GM21576 (cell line): ENCODE results near the gene ARPC5L.

ENCODE experiments used
- ATAC-seq: cut with Tn5 transposase; IDR thresholded peaks from one replicate; pipeline ENCODE4 v1.9.1; 2021; ENCODE audit warnings: mild to moderate bottlenecking, moderate library complexity; ENCODE audit not compliant: unreplicated experiment

The ARPC5L gene

GRCh38 chr9:124860582-124861341, 1.2 kb upstream of the ARPC5L start:
- no peak for ATAC-seq

GRCh38 chr9:124863371-124863871, 1.5 kb downstream of the ARPC5L start:
- ATAC-seq: no peak

GRCh38 chr9:124868511-124869465, 6.9 kb downstream of the ARPC5L start:
- ATAC-seq: peak; percentile 44

- ATAC-seq: peak; percentile 3
Observed at GRCh38 chr9:124869466-124869985, 7.6 kb downstream of the ARPC5L start.

GRCh38 chr9:124869986-124870560, 8.1 kb downstream of the ARPC5L start:
- peak; percentile 37 for ATAC-seq

GRCh38 chr9:124870723-124871122, 8.8 kb downstream of the ARPC5L start:
- no peak for ATAC-seq

- ATAC-seq: no peak
Observed at GRCh38 chr9:124871156-124871561, 9.2 kb downstream of the ARPC5L start.

GRCh38 chr9:124873664-124874063, 11.7 kb downstream of the ARPC5L start:
- no peak for ATAC-seq

- no peak for ATAC-seq
Observed at GRCh38 chr9:124875501-124875900, 13.6 kb downstream of the ARPC5L start.

- ATAC-seq: no peak
Observed at GRCh38 chr9:124877021-124877782, 15.3 kb downstream of the ARPC5L start.

GRCh38 chr9:124878021-124878420, 16.1 kb downstream of the ARPC5L start:
- no peak for ATAC-seq

- no peak for ATAC-seq
Observed at GRCh38 chr9:124878518-124878917, 16.6 kb downstream of the ARPC5L start.

- ATAC-seq: no peak
Observed at GRCh38 chr9:124879226-124879625, 17.3 kb downstream of the ARPC5L start.

GRCh38 chr9:124880501-124880900, 18.6 kb downstream of the ARPC5L start:
- no peak for ATAC-seq

- ATAC-seq: no peak
Observed at GRCh38 chr9:124881138-124881743, 19.3 kb downstream of the ARPC5L start.

- no peak for ATAC-seq
Observed at GRCh38 chr9:124882231-124882630, 20.3 kb downstream of the ARPC5L start.

- no peak for ATAC-seq
Observed at GRCh38 chr9:124884376-124884775, 22.4 kb downstream of the ARPC5L start.

GRCh38 chr9:124885551-124885950, 23.6 kb downstream of the ARPC5L start:
- ATAC-seq: no peak

GRCh38 chr9:124886461-124886860, 24.5 kb downstream of the ARPC5L start:
- ATAC-seq: no peak
